Caco-2 (cell line): ENCODE measurements around the gene SHLD1. TPM values are rescaled to one million over a fixed set of nuclear protein-coding genes. Genes with fewer than 3 reads are reported as not detected.

Experiments used
- BruUV-seq: library from RNA; stranded (reverse); fragments of 400-500 nt; replicated peaks from 2 replicates; lab custom pipeline; 2021; lab: Mats Ljungman, UMichigan
- CTCF ChIA-PET: fragments of 300-600 bp; sonication (Branson Sonifier 250); formaldehyde crosslinking; loops from one replicate; lab custom pipeline; 2022; ENCODE audit warnings: antibody characterized with exemption; lab: Charles Lee
- POLR2A ChIA-PET: fragments of 300-600 bp; sonication (Branson Sonifier 250); formaldehyde crosslinking; loops from one replicate; lab custom pipeline; 2022; ENCODE audit warnings: antibody characterized with exemption; lab: Charles Lee
- DNase-seq, 2 experiments: peaks; one replicate each; pipeline versions ENCODE4 v3.0.0 to v3.0.0-alpha.2; 2020 to 2022
- H3K27me3 ChIP-seq: replicated peaks from 2 replicates; pipeline ENCODE4 v1.6.0; 2011; ENCODE audit warnings: low read length; ENCODE audit not compliant: control insufficient read depth, insufficient read depth
- H3K36me3 ChIP-seq: 2 replicates; pipeline ENCODE4 v1.5.1; 2011; ENCODE audit warnings: low read length; ENCODE audit not compliant: control insufficient read depth, insufficient read depth
- H3K4me1 ChIP-seq: fragments of 250-450 bp; sonication (Bioruptor Pico); 2 replicates; pipeline ENCODE4 v1.5.1; 2020; ENCODE audit warnings: mild to moderate bottlenecking
- H3K4me3 ChIP-seq: 2 replicates; pipeline ENCODE4 v1.5.1; 2011; ENCODE audit warnings: low read depth, mild to moderate bottlenecking, control low read depth, low read length
- H3K9me3 ChIP-seq: fragments of 250-450 bp; sonication (Bioruptor Pico); 2 replicates; pipeline ENCODE4 v1.5.1; 2020; ENCODE audit warnings: mild to moderate bottlenecking, moderate library complexity
- H3K27ac Mint-ChIP-seq: one replicate; pipeline ENCODE4 v1.8.0; 2022; ENCODE audit warnings: mixed read lengths; ENCODE audit not compliant: unreplicated experiment
- H3K27me3 Mint-ChIP-seq: one replicate; pipeline ENCODE4 v1.8.0; 2022; ENCODE audit warnings: mixed read lengths; ENCODE audit not compliant: insufficient read depth, unreplicated experiment
- H3K36me3 Mint-ChIP-seq: one replicate; pipeline ENCODE4 v1.8.0; 2022; ENCODE audit warnings: mild to moderate bottlenecking, mixed read lengths; ENCODE audit not compliant: insufficient read depth, unreplicated experiment
- H3K4me1 Mint-ChIP-seq: one replicate; pipeline ENCODE4 v1.8.0; 2022; ENCODE audit warnings: low read depth, mixed read lengths; ENCODE audit not compliant: unreplicated experiment
- H3K4me3 Mint-ChIP-seq: one replicate; pipeline ENCODE4 v1.8.0; 2022; ENCODE audit warnings: mild to moderate bottlenecking, moderate library complexity, mixed read lengths; ENCODE audit not compliant: unreplicated experiment
- H3K9me3 Mint-ChIP-seq: one replicate; pipeline ENCODE4 v1.8.0; 2022; ENCODE audit warnings: mixed read lengths; ENCODE audit not compliant: unreplicated experiment
- CTCF ChIP-seq, 2 experiments: fragments of 200-600 bp in 1 of 2; IDR thresholded peaks; 1 replicate in 1 of 2; 2 replicates in 1 of 2; pipeline versions ENCODE4 v1.5.1 to v1.8.0; 2011 to 2022; ENCODE audit warnings: antibody characterized with exemption in 1 of 2, control low read depth in 1 of 2, inconsistent platforms in 1 of 2, low read depth in 1 of 2, low read length in 1 of 2, mild to moderate bottlenecking in 1 of 2, moderate library complexity in 1 of 2; ENCODE audit not compliant: insufficient read depth in 1 of 2, severe bottlenecking in 1 of 2, unreplicated experiment in 1 of 2
- intact Hi-C: fragments of 100-400 bp; cut with micrococcal nuclease; formaldehyde crosslinking; loops from one replicate; pipeline ENCODE4 v1.10.0; 2022; ENCODE audit not compliant: unreplicated experiment
- total RNA-seq: library from RNA; stranded (reverse); gene quantifications from 2 replicates; pipeline ENCODE4 v1.2.3, GENCODE V29; 2022

The SHLD1 gene
- total RNA-seq, 1 experiment from 2014 or later: 4.8 TPM

- Mint-ChIP-seq H3K4me1 (no peaks in the 10 kb centered on the region), H3K27me3 (no peaks in the 10 kb centered on the region), H3K36me3 (no peaks in the 10 kb centered on the region), H3K4me3 (no peak overlapping the region), H3K9me3 (no peaks in the 10 kb centered on the region), H3K27ac (no peak overlapping the region)
- H3K9me3 ChIP-seq: no peaks in the 10 kb centered on the region
- H3K4me3 ChIP-seq: no peak overlapping the region
- no TSS peak for BruUV-seq
- DNase-seq: no peak
- no peaks in the 10 kb centered on the region for H3K4me1 ChIP-seq
- H3K27me3 ChIP-seq: no peaks in the 10 kb centered on the region
- intact Hi-C loops: no loop called here
- no peak for TF ChIP-seq CTCF (IDR thresholded peaks at IDR 0.05; ENCODE audit: insufficient read depth in 1 of 2, low read depth in 1 of 2, low read length in 1 of 2, severe bottlenecking in 1 of 2, unreplicated experiment in 1 of 2)
- ChIA-PET CTCF (no interaction called here), POLR2A (no interaction called here)
- H3K36me3 ChIP-seq: no peaks in the 10 kb centered on the region
Measured at GRCh38 chr20:5855939-5856338, 105.7 kb downstream of the SHLD1 start.

GRCh38 chr20:5859608-5860007 lies 109.4 kb downstream of the SHLD1 start:
- CTCF ChIA-PET: no interaction called here

GRCh38 chr20:5862703-5863039 lies 112.5 kb downstream of the SHLD1 start:
- DNase-seq: no peak
- H3K36me3 Mint-ChIP-seq: no peaks in the 10 kb centered on the region
- H3K4me1 Mint-ChIP-seq: no peaks in the 10 kb centered on the region
- Histone ChIP-seq H3K9me3 (no peaks in the 10 kb centered on the region; the same call in 1 of the 2 replicates), H3K4me1 (no peaks in the 10 kb centered on the region), H3K36me3 (no peaks in the 10 kb centered on the region), H3K27me3 (no peaks in the 10 kb centered on the region), H3K4me3 (no peak overlapping the region)
- H3K9me3 Mint-ChIP-seq: no peaks in the 10 kb centered on the region
- no peak for TF ChIP-seq CTCF (IDR thresholded peaks at IDR 0.05; ENCODE audit: insufficient read depth in 1 of 2, low read depth in 1 of 2, low read length in 1 of 2, severe bottlenecking in 1 of 2, unreplicated experiment in 1 of 2)
- BruUV-seq: no TSS peak
- no peak overlapping the region for H3K27ac Mint-ChIP-seq
- ChIA-PET POLR2A (no interaction called here), CTCF (no interaction called here)
- H3K27me3 Mint-ChIP-seq: no peaks in the 10 kb centered on the region
- intact Hi-C loops: no loop called here
- H3K4me3 Mint-ChIP-seq: no peak overlapping the region

More at GRCh38 chr20:5859608-5860007, 109.4 kb downstream of the SHLD1 start:
- POLR2A ChIA-PET: no interaction called here
- no peak overlapping the region for H3K4me3 Mint-ChIP-seq
- no peaks in the 10 kb centered on the region for H3K36me3 Mint-ChIP-seq
- Histone ChIP-seq H3K4me1 (no peaks in the 10 kb centered on the region), H3K36me3 (no peaks in the 10 kb centered on the region), H3K27me3 (no peaks in the 10 kb centered on the region), H3K4me3 (no peak overlapping the region), H3K9me3 (no peaks in the 10 kb centered on the region)
- H3K27ac Mint-ChIP-seq: no peak overlapping the region
- DNase-seq: no peak
- no TSS peak for BruUV-seq
- no peaks in the 10 kb centered on the region for H3K9me3 Mint-ChIP-seq
- H3K27me3 Mint-ChIP-seq: no peaks in the 10 kb centered on the region
- intact Hi-C loops: no loop called here
- no peaks in the 10 kb centered on the region for H3K4me1 Mint-ChIP-seq
- no peak for TF ChIP-seq CTCF (IDR thresholded peaks at IDR 0.05; ENCODE audit: insufficient read depth in 1 of 2, low read depth in 1 of 2, low read length in 1 of 2, severe bottlenecking in 1 of 2, unreplicated experiment in 1 of 2)
